Myocyte (in vitro differentiated cells): ENCODE data around the gene C10orf105. TPM values are rescaled to one million over a fixed set of nuclear protein-coding genes. Genes with fewer than 3 reads are reported as not detected.

ENCODE experiments used
- DNase-seq: peaks from one replicate; pipeline ENCODE4 v3.0.0-alpha.2; 2012; ENCODE audit warnings: low read depth
- total RNA-seq: library from RNA; depleted of rRNA; stranded (reverse); fragments of >200 nt; gene quantifications from 2 replicates; pipeline ENCODE4 v1.2.3, GENCODE V29; 2014

Gene C10orf105
- total RNA-seq, 1 donor from 2014 or later, result 0.03 TPM

DNA sequence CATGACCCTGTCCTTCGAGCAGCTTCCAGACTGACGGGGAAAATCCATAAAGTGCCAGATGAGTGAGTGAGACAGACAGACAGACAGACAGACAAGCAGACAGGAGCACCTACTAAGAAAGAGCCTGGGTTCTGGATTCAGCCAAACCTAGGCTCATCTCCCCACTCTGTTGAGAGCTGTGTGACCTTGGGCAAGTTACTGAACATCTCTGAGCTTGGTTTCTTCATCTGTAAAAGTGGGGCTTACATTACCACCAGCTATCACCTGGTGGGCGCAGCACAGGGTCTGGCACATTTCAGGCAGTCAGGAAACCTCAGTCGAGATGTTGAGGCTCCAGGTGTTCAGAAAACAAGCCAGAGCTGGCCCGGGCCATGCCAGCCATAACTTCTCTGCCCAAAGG, 37.6 kb downstream of the C10orf105 start:
- no peak for DNase-seq

- DNase-seq, result no peak
These were observed 40.2 kb downstream of the C10orf105 start for GRCh38 chr10:71679425-71679824.

- DNase-seq, result no peak
These were observed 41.3 kb downstream of the C10orf105 start for GRCh38 chr10:71678057-71678805.

- no peak for DNase-seq
These were observed 42.3 kb downstream of the C10orf105 start for GRCh38 chr10:71677261-71677660.

DNA sequence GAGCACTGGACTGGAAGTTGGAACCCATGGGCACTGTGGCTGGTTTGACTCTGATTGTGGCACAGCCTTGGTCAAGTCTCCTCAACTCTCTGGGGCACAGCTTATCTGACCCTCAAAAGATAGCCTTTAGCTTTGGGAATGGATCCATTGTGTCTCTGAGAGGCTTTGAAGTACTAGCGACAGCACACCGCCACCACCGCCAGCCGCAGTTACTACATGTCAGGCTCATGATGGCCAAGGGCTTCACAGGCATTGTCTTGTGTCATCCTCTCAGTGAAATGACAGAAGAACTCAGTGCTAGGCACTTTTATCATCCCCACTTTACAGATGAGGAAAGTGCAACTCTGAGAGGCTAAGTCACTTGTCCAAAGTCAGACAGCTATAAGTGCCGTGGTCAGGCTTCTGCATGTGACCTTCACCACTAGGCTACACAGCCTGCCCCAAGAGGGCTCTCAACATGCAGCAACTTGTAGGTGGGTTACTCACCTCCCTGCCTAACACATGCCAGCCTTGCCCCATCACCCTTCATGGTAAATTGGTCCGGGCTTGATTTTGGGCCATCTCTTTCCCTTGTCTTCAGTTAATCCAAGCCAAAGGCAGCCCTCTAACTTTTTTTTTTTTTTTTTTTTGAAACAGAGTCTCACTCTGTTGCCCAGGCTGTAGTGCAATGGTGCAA, 44.1 kb downstream of the C10orf105 start:
- no peak for DNase-seq

DNA sequence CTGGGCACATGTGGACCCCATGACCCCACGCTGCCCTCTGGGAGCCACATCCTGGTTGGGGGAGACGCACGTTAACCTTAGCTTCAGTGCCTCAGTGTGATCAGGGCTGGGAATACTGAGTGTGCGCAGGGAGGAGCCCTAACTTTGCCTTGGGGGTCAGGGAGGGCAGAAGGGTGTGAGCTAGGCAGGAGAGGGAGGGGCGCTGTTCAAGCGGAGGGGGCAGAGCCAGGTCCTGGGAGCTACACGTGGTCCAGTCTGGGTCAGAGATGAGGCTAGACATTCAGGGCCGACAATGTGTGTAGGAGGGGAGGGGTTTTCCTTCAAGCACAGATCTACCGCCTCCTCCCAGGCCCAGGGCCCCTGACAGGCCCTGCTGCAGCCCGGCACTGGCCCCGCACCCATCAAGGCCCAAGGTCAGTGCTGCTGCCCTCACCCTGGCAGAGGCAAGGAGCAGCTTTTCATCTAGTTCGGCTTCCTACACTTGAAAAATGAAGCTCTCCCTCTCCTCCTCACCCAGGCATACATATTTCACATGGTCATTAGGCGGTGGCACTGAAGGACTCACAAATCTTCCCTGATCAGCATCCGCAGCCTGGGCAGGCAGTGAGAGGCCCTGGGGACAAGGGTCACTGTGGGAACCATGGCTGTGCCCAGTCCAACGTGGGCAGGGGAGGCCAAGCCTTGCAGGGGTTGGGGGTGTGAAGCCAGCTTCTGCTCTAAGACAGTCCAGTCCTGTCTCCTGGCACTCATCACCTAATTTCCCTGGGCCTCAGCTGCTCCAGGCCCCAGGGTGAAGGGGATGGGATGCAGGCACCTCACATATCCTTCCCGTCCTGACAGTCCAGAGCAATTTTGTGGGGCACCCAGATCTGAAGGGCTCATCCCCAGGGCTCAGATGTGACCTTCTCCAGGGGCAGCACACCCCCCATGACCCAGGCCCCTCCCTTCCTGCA, 47.3 kb downstream of the C10orf105 start:
- no peak for DNase-seq

DNA sequence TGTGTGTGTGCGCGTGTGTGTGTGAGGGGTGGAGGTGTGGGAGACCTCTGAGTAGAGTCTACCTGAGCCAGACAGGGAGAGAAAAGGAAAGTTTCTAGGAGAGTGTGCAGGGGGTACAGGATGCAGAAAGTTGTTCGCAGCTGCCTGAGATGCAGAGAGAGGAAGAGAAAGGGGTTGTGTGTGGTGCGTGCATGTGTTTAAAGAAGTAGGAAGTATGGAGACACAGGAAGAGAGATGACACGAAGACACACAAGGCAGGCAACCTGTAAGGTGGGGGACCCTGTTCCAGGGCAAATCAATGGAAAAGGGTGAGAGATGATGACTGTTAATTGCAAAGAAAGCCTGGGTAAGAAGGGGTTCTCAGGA, 52.2 kb downstream of the C10orf105 start:
- no peak for DNase-seq

- DNase-seq, result no peak
These were observed 52.8 kb downstream of the C10orf105 start for GRCh38 chr10:71666639-71667386.

DNA sequence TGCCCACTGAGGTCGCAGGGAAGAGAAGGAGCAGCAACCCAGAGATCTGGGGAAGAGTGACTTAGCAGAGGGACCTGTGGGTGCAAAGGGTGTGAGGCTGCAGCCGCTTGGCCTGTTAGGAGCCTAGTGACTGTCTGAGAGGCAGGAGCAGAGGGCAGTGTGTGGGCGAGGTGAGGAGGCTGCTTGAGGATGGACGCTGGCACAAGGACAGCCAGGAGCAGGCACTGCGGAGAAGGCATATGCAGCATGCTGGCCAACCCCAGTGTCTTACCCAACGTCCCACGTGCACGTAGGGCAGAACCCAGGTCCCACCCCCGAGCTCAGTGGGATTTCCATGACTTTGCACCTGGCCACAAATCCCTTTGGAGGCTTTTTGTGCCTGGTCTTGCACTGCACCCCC, 54.1 kb downstream of the C10orf105 start:
- DNase-seq, result no peak

DNA sequence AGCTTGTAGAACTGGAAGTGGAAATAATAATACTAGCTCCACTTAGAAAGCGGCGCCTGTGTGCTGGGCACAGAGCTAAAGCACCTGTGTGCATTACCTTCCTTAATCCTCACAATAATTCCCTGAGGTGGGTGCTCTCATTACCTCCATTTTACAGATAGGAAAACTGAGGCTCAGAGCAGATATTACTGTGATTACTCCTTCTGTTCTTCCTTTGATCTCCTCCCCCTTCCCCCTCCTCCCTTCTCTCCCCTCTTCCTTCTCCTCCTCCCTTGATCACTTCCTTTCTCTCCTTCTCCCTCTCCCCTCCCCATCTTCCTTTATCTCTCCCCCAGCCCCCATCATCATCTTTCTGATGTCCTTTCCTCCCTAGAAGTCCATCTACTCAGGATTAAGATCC, 55.0 kb downstream of the C10orf105 start:
- no peak for DNase-seq

DNA sequence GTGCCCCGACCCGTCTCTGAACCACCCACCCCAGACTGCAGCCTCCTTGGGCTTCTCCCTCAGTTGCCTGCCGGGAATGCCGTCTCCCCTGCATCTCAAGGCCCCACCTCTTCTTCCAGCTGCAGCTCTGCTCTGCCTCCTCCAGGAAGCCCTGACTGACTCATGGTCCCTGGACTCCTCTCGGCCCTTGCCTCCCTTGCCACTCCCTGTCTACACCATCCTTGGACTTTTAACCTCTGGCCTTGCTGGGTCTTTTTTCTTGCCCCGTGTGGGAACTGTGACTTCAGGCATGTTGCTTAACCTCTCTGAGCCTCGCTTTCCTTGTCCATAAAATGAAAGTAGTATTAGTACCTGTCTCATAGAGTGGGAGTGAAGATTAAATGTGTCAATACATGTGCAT, 56.3 kb downstream of the C10orf105 start:
- no peak for DNase-seq

DNA sequence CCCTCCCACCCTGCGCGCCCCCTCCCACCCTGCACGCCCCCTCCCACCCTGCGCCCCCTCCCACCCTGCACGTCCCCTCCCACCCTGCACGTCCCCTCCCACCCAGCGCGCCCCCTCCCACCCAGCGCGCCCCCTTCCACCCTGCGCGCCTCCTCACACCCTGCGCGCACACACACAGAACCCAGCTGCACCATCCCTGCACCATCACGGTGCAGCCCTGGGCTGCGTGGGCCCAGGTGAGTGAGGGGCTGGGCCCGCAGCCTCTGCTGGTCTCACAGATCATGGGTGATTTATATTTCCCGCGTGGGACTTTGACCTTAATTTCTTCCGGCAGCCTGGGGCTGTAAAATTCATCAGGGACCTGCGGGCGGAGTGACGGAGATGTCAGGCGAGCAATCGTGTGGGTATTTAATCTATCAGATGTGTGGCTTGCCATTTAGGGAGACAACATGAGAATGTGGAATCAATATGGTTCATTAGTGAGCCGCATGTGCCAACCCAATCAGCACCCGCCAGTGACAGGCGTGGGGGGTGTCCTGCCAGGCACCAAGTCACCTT, 57.7 kb downstream of the C10orf105 start:
- DNase-seq, result no peak

Other genes with a start within 250 kb of the C10orf105 start
- gene VSIR, start 53.7 kb upstream of the C10orf105 start, total RNA-seq, result 30.2 and 41.2 TPM in 2 replicates
- gene PSAP, start 131.5 kb upstream of the C10orf105 start, total RNA-seq, result 1,253 and 1,265 TPM in 2 replicates
- gene CHST3, start 244.6 kb upstream of the C10orf105 start, total RNA-seq, result 49.3 and 57.5 TPM in 2 replicates